DND-41 (cell line): ENCODE results near the gene FAM53B.

ENCODE experiments used
- CTCF ChIP-seq: IDR thresholded peaks from 2 replicates; pipeline ENCODE4 v1.5.1; 2012; ENCODE audit warnings: borderline replicate concordance, low read length, moderate library complexity, mild to moderate bottlenecking; ENCODE audit not compliant: poor library complexity, severe bottlenecking; ENCODE audit errors: extremely low read depth
- EZH2 ChIP-seq: IDR thresholded peaks from 3 replicates; pipeline ENCODE4 v1.6.1; 2012; ENCODE audit warnings: borderline replicate concordance, low read depth, mild to moderate bottlenecking, moderate library complexity, low read length, inconsistent platforms; ENCODE audit not compliant: severe bottlenecking

GRCh38 chr10:124639646-124640045 lies 104.5 kb downstream of the FAM53B start:
- no peak for TF ChIP-seq CTCF
- TF ChIP-seq EZH2: no peak
